NT2/D1 (cell line): ENCODE results near the gene CNGA2.

Experiments
- DNase-seq: peaks from one replicate; pipeline ENCODE4 v3.0.0-alpha.2; 2011; ENCODE audit warnings: low read depth, low spot score
- H3K27me3 ChIP-seq: 2 replicates; pipeline ENCODE4 v1.6.0; 2011; ENCODE audit warnings: mild to moderate bottlenecking; ENCODE audit not compliant: insufficient read length, insufficient read depth
- H3K36me3 ChIP-seq: 2 replicates; pipeline ENCODE4 v1.6.1; 2011; ENCODE audit warnings: mild to moderate bottlenecking, low read length, mixed read lengths; ENCODE audit not compliant: insufficient read depth, insufficient read length
- H3K4me1 ChIP-seq: 2 replicates; pipeline ENCODE4 v1.5.1; 2011; ENCODE audit not compliant: insufficient read depth, insufficient read length
- H3K4me3 ChIP-seq: 2 replicates; pipeline ENCODE4 v1.5.1; 2011; ENCODE audit warnings: low read depth; ENCODE audit not compliant: insufficient read length
- H3K9ac ChIP-seq: 2 replicates; pipeline ENCODE4 v1.6.0; 2011; ENCODE audit warnings: low read depth; ENCODE audit not compliant: insufficient read length
- H3K9me3 ChIP-seq: 2 replicates; pipeline ENCODE4 v1.5.1; 2011; ENCODE audit warnings: mild to moderate bottlenecking, low read length; ENCODE audit not compliant: insufficient read depth
- SUZ12 ChIP-seq: IDR thresholded peaks from 2 replicates; pipeline ENCODE4 v1.6.1; 2011; ENCODE audit not compliant: insufficient read length, insufficient read depth; ENCODE audit errors: extremely low read depth
- YY1 ChIP-seq: IDR thresholded peaks from 2 replicates; pipeline ENCODE4 v1.6.1; 2011; ENCODE audit not compliant: insufficient read length, insufficient read depth
- ZNF274 ChIP-seq: IDR thresholded peaks from 2 replicates; pipeline ENCODE4 v1.6.1; 2011; ENCODE audit warnings: mild to moderate bottlenecking, low read depth, low read length

The CNGA2 gene

GRCh38 chrX:151697522-151697921 is 37.0 kb upstream of the CNGA2 start:
- DNase-seq, result no peak

DNA sequence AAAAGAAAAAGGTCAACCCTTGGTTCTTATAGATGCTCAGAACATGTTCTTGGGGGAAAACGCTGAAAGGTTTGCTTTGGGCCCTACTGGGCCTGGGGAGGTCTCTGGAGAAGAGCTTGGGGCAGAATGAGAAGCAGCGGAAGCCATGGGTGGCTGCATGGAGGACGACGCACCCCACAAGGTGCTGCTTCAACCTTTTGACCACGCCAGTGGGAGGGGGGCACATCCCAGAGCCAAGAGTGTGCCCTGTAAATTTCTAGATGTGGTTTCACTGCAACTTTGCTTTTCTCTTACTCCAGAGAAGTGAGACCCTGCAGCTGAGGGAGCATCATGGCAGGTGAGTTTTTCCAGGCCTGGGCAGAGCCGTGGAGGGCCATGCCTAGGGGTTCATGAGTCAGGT is 36.1 kb upstream of the CNGA2 start:
- TF ChIP-seq YY1, result no peak
- no peak for TF ChIP-seq ZNF274
- TF ChIP-seq SUZ12, result no peak
- Histone ChIP-seq H3K9me3 (no peaks in the 10 kb centered on the region), H3K36me3 (no peaks in the 10 kb centered on the region), H3K9ac (no peak overlapping the region), H3K4me1 (no peaks in the 10 kb centered on the region), H3K4me3 (no peak overlapping the region), H3K27me3 (no peaks in the 10 kb centered on the region)
- DNase-seq, result no peak

More at GRCh38 chrX:151697522-151697921, 37.0 kb upstream of the CNGA2 start:
- H3K4me3 ChIP-seq, result no peak overlapping the region
- TF ChIP-seq ZNF274, result no peak
- no peak for TF ChIP-seq SUZ12
- no peak for TF ChIP-seq YY1
- no peaks in the 10 kb centered on the region for H3K27me3 ChIP-seq
- no peaks in the 10 kb centered on the region for H3K36me3 ChIP-seq
- no peaks in the 10 kb centered on the region for H3K9me3 ChIP-seq
- H3K9ac ChIP-seq, result no peak overlapping the region
- H3K4me1 ChIP-seq, result no peaks in the 10 kb centered on the region

DNA sequence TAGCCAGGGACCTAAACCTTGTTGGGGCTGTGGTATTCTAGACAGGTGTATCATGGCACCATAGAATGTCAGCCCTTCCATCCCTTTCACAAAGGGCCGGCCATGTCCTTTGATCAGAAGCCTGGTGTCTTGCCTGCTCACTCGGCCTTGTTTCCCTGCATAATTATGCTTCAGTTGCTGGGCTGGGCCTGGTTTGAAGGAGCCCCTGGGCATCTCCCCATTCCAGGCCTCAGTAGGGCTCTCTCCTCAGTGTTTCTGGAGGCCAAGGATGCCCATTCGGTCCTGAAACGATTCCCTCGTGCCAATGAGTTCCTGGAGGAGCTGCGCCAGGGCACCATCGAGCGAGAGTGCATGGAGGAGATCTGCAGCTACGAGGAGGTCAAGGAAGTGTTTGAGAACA is 34.8 kb upstream of the CNGA2 start:
- no peak for DNase-seq
- H3K27me3 ChIP-seq, result no peaks in the 10 kb centered on the region
- H3K9me3 ChIP-seq, result no peaks in the 10 kb centered on the region
- H3K4me1 ChIP-seq, result no peaks in the 10 kb centered on the region
- no peak overlapping the region for H3K4me3 ChIP-seq
- H3K9ac ChIP-seq, result no peak overlapping the region
- TF ChIP-seq YY1, result no peak
- no peak for TF ChIP-seq ZNF274
- TF ChIP-seq SUZ12, result no peak
- no peaks in the 10 kb centered on the region for H3K36me3 ChIP-seq

GRCh38 chrX:151700581-151700980 is 34.0 kb upstream of the CNGA2 start:
- Histone ChIP-seq H3K27me3 (no peaks in the 10 kb centered on the region), H3K4me3 (no peak overlapping the region), H3K36me3 (no peaks in the 10 kb centered on the region), H3K4me1 (no peaks in the 10 kb centered on the region), H3K9me3 (no peaks in the 10 kb centered on the region), H3K9ac (no peak overlapping the region)
- TF ChIP-seq ZNF274 (no peak), YY1 (no peak)
- DNase-seq, result no peak

DNA sequence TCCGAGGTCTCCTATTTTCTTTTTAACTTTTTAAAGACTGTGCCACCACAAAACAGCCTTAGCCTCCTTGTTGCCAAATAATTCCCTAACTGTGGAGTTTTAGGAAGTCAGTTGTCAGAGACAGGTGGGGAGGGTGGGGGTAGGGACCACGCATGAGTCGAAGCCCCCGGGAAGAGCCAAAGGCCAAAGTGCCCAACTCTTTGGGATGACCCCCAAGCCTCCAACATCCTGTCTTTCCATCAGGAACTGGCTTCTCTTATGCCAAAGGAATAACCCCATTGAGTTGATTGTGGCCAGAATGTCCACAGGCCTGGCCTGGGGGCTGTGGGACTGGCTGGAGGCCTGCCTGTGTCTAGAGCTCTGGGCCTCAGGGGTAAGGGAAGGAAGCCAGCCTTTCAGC is 33.5 kb upstream of the CNGA2 start:
- no peaks in the 10 kb centered on the region for H3K36me3 ChIP-seq
- H3K9me3 ChIP-seq, result no peaks in the 10 kb centered on the region
- H3K9ac ChIP-seq, result no peak overlapping the region
- TF ChIP-seq YY1 (no peak), SUZ12 (no peak), ZNF274 (no peak)
- H3K4me1 ChIP-seq, result no peaks in the 10 kb centered on the region
- H3K4me3 ChIP-seq, result no peak overlapping the region
- no peak for DNase-seq
- H3K27me3 ChIP-seq, result no peaks in the 10 kb centered on the region

- Histone ChIP-seq H3K27me3 (no peaks in the 10 kb centered on the region), H3K4me1 (no peaks in the 10 kb centered on the region), H3K9me3 (no peaks in the 10 kb centered on the region), H3K4me3 (no peak overlapping the region), H3K9ac (no peak overlapping the region), H3K36me3 (no peaks in the 10 kb centered on the region)
- no peak for TF ChIP-seq YY1
- no peak for TF ChIP-seq ZNF274
- no peak for TF ChIP-seq SUZ12
- DNase-seq, result no peak
These were observed 33.0 kb upstream of the CNGA2 start for GRCh38 chrX:151701531-151701930.

- TF ChIP-seq YY1 (no peak), SUZ12 (no peak), ZNF274 (no peak)
- Histone ChIP-seq H3K36me3 (no peaks in the 10 kb centered on the region), H3K4me3 (no peak overlapping the region), H3K27me3 (no peaks in the 10 kb centered on the region), H3K9me3 (no peaks in the 10 kb centered on the region), H3K4me1 (no peaks in the 10 kb centered on the region), H3K9ac (no peak overlapping the region)
- DNase-seq, result no peak
These were observed 32.4 kb upstream of the CNGA2 start for GRCh38 chrX:151702026-151702714.
